Liver (tissue), 9 donors: ENCODE data around the gene RXFP3. TPM values are rescaled to one million over a fixed set of nuclear protein-coding genes. Genes with fewer than 3 reads are reported as not detected.

Experiments used
- DNase-seq: peaks from one replicate; pipeline ENCODE4 v3.0.0-alpha.2; 2017; ENCODE audit warnings: low spot score
- H3K27ac ChIP-seq, 2 donors: one replicate each; pipeline ENCODE4 v1.7.0; 2013; ENCODE audit warnings: inconsistent platforms in 2 of 2, low read length in 2 of 2, control low read depth in 1 of 2, low read depth in 1 of 2, mild to moderate bottlenecking in 1 of 2
- H3K27me3 ChIP-seq, 4 donors: one replicate each; pipeline versions ENCODE4 v1.6.1 to v1.7.0; 2013; ENCODE audit warnings: low read length in 3 of 4, inconsistent platforms in 1 of 4, mild to moderate bottlenecking in 1 of 4, moderate library complexity in 1 of 4; ENCODE audit not compliant: control insufficient read depth in 4 of 4, insufficient read depth in 4 of 4
- H3K36me3 ChIP-seq, 4 donors: one replicate each; pipeline versions ENCODE4 v1.6.1 to v1.7.0; 2013; ENCODE audit warnings: low read length in 3 of 4, mild to moderate bottlenecking in 3 of 4, low read depth in 1 of 4, moderate library complexity in 1 of 4; ENCODE audit not compliant: control insufficient read depth in 4 of 4, insufficient read depth in 3 of 4
- H3K4me1 ChIP-seq, 4 donors: one replicate each; pipeline versions ENCODE4 v1.6.1 to v1.7.0; 2013; ENCODE audit warnings: low read length in 3 of 4, mild to moderate bottlenecking in 3 of 4, moderate library complexity in 1 of 4; ENCODE audit not compliant: control insufficient read depth in 4 of 4, insufficient read depth in 4 of 4
- H3K4me3 ChIP-seq, 3 donors: one replicate each; pipeline versions ENCODE4 v1.6.1 to v1.7.0; 2013; ENCODE audit warnings: low read length in 3 of 3, control low read depth in 1 of 3, low read depth in 1 of 3, mild to moderate bottlenecking in 1 of 3
- H3K9ac ChIP-seq, 2 donors: one replicate each; pipeline ENCODE4 v1.7.0; 2013; ENCODE audit warnings: low read length in 2 of 2, mild to moderate bottlenecking in 2 of 2, moderate library complexity in 2 of 2, control low read depth in 1 of 2, low read depth in 1 of 2
- H3K9me3 ChIP-seq, 4 donors: one replicate each; pipeline versions ENCODE4 v1.6.1 to v1.7.0; 2013; ENCODE audit warnings: low read length in 3 of 4; ENCODE audit not compliant: control insufficient read depth in 4 of 4
- EGR1 ChIP-seq, 2 donors: IDR thresholded peaks; 2 replicates each; pipeline ENCODE4 v1.6.1; 2016 to 2018; ENCODE audit warnings: antibody characterized with exemption in 2 of 2, low read depth in 2 of 2
- FOXA2 ChIP-seq: IDR thresholded peaks from 2 replicates; pipeline ENCODE4 v1.6.1; 2016; ENCODE audit warnings: antibody characterized with exemption
- HNF4A ChIP-seq, 2 donors: conservative IDR thresholded peaks; 2 replicates each; pipeline ENCODE4 v1.6.1; 2016; ENCODE audit warnings: antibody characterized with exemption in 2 of 2, mild to moderate bottlenecking in 2 of 2
- HNF4G ChIP-seq: IDR thresholded peaks from 2 replicates; pipeline ENCODE4 v1.6.1; 2016; ENCODE audit warnings: antibody characterized with exemption
- JUND ChIP-seq, 2 donors: IDR thresholded peaks; 2 replicates each; pipeline ENCODE4 v1.6.1; 2016; ENCODE audit warnings: antibody characterized with exemption in 2 of 2
- MAX ChIP-seq: IDR thresholded peaks from 2 replicates; pipeline ENCODE4 v1.6.1; 2016; ENCODE audit warnings: antibody characterized with exemption
- NR2F2 ChIP-seq: IDR thresholded peaks from 2 replicates; pipeline ENCODE4 v1.6.1; 2016; ENCODE audit warnings: antibody characterized with exemption
- RAD21 ChIP-seq, 2 donors: IDR thresholded peaks; 2 replicates each; pipeline ENCODE4 v1.6.1; 2016; ENCODE audit warnings: antibody characterized with exemption in 2 of 2, mild to moderate bottlenecking in 2 of 2
- RXRA ChIP-seq, 2 donors: IDR thresholded peaks; 2 replicates each; pipeline ENCODE4 v1.6.1; 2017 to 2018; ENCODE audit warnings: antibody characterized with exemption in 2 of 2, mild to moderate bottlenecking in 1 of 2
- SP1 ChIP-seq: IDR thresholded peaks from 2 replicates; pipeline ENCODE4 v1.6.1; 2018; ENCODE audit warnings: antibody characterized with exemption, mild to moderate bottlenecking
- TAF1 ChIP-seq: conservative IDR thresholded peaks from 2 replicates; pipeline ENCODE4 v1.6.1; 2016; ENCODE audit warnings: antibody characterized with exemption, mild to moderate bottlenecking
- YY1 ChIP-seq: IDR thresholded peaks from 2 replicates; pipeline ENCODE4 v1.6.1; 2016; ENCODE audit warnings: antibody characterized with exemption, mild to moderate bottlenecking
- WGBS: extraction: QIAGEN DNeasy Blood & Tissue Kit; methylation state at CpG from one replicate; pipeline ENCODE4 v1.1.7; 2013; 5-methylcytosine and 5-hydroxymethylcytosine counted together
- polyA plus RNA-seq, 2 donors: library from polyadenylated mRNA; stranded (reverse) in 1 of 2; unstranded in 1 of 2; fragments of 200-250 nt in 1 of 2; fragments of >200 nt in 1 of 2; fragmentation: Nextera tagmentation in 1 of 2; extraction: Ambion mirVana in 1 of 2; gene quantifications; one replicate each; pipeline versions ENCODE4 v1.2.1 to v1.2.3, GENCODE V29; 2013 to 2015
- total RNA-seq, 2 donors: library from RNA; depleted of rRNA; stranded (reverse); fragments of >200 nt; gene quantifications; one replicate each; pipeline ENCODE4 v1.2.3, GENCODE V29; 2014
- TF ChIP-seq, protein P1 (sequence below): IDR thresholded peaks from 2 replicates; pipeline ENCODE4 v1.6.1; 2016; ENCODE audit warnings: antibody characterized with exemption
- TF ChIP-seq, protein P2 (sequence below): IDR thresholded peaks from 2 replicates; pipeline ENCODE4 v1.6.1; 2016; ENCODE audit warnings: antibody characterized with exemption
- TF ChIP-seq, protein P3 (sequence below): IDR thresholded peaks from 2 replicates; pipeline ENCODE4 v1.6.1; 2016; ENCODE audit warnings: antibody characterized with exemption, mild to moderate bottlenecking
- donor health status: healthy.
- donor health status: healthy.
- donor health status: healthy.
- donor health status: healthy.
- donor health status: healthy.

Gene RXFP3
- total and polyA plus RNA-seq, 4 donors = not detected

GRCh38 chr5:33888587-33888986, 47.6 kb upstream of the RXFP3 start:
- Histone ChIP-seq H3K9ac (no peak overlapping the region), H3K36me3 (no peaks in the 10 kb centered on the region), H3K4me3 (no peak overlapping the region), H3K27ac (no peak overlapping the region), H3K9me3 (peaks cover 0 to 4% (median 0%) of the 10 kb centered on the region in 4 donors), H3K4me1 (peaks cover 0 to 4% (median 0%) of the 10 kb centered on the region in 4 donors), H3K27me3 (peaks cover 0 to 12% (median 2%) of the 10 kb centered on the region in 4 donors)
- peak; percentile 75 for TF ChIP-seq NR2F2
- TF ChIP-seq RXRA (IDR thresholded peaks at IDR 0.05) = peak; percentile 31 to 47
- TF ChIP-seq, protein P1, sequence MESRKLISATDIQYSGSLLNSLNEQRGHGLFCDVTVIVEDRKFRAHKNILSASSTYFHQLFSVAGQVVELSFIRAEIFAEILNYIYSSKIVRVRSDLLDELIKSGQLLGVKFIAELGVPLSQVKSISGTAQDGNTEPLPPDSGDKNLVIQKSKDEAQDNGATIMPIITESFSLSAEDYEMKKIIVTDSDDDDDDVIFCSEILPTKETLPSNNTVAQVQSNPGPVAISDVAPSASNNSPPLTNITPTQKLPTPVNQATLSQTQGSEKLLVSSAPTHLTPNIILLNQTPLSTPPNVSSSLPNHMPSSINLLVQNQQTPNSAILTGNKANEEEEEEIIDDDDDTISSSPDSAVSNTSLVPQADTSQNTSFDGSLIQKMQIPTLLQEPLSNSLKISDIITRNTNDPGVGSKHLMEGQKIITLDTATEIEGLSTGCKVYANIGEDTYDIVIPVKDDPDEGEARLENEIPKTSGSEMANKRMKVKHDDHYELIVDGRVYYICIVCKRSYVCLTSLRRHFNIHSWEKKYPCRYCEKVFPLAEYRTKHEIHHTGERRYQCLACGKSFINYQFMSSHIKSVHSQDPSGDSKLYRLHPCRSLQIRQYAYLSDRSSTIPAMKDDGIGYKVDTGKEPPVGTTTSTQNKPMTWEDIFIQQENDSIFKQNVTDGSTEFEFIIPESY = no peak
- no peak for TF ChIP-seq TAF1
- DNase-seq = no peak
- 30% methylated on average over 4 of the region's 4 CpGs for WGBS

GRCh38 chr5:33890131-33891032, 45.8 kb upstream of the RXFP3 start:
- H3K9ac ChIP-seq = no peak overlapping the region
- TF ChIP-seq EGR1 (IDR thresholded peaks at IDR 0.05; ENCODE audit: low read depth in 2 of 2) (no peak), RAD21 (IDR thresholded peaks at IDR 0.05) (no peak), YY1 (no peak), RXRA (IDR thresholded peaks at IDR 0.05) (no peak), TAF1 (no peak)
- TF ChIP-seq, protein P1 = no peak
- TF ChIP-seq, protein P2, sequence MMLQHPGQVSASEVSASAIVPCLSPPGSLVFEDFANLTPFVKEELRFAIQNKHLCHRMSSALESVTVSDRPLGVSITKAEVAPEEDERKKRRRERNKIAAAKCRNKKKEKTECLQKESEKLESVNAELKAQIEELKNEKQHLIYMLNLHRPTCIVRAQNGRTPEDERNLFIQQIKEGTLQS = no peak
- H3K36me3 ChIP-seq = no peaks in the 10 kb centered on the region
- no peak for DNase-seq
- peaks cover 0 to 4% (median 0%) of the 10 kb centered on the region in 4 donors for H3K4me1 ChIP-seq
- 30% methylated on average over 12 of the region's 12 CpGs for WGBS
- peak overlapping the region in 2 of 3 donors; percentile 14 to 22 for H3K4me3 ChIP-seq
- H3K9me3 ChIP-seq = peaks cover 0 to 8% (median 0%) of the 10 kb centered on the region in 4 donors
- H3K27me3 ChIP-seq = peaks cover 0 to 7% (median 2%) of the 10 kb centered on the region in 4 donors
- H3K27ac ChIP-seq = peak overlapping the region in 1 of 2 donors; percentile 50

- no peak for DNase-seq
- Histone ChIP-seq H3K4me1 (peaks cover 0 to 3% (median 0%) of the 10 kb centered on the region in 4 donors), H3K27ac (no peak overlapping the region), H3K9ac (no peak overlapping the region), H3K9me3 (peaks cover 0 to 8% (median 0%) of the 10 kb centered on the region in 4 donors), H3K27me3 (peaks cover 0 to 7% (median 2%) of the 10 kb centered on the region in 4 donors), H3K36me3 (no peaks in the 10 kb centered on the region), H3K4me3 (peak overlapping the region in 2 of 3 donors; percentile 14 to 33)
- WGBS = 19% methylated on average over 6 of the region's 6 CpGs
- TF ChIP-seq FOXA2 = no peak
- TF ChIP-seq, protein P1 = no peak
- no peak for TF ChIP-seq RAD21 (IDR thresholded peaks at IDR 0.05)
- TF ChIP-seq, protein P2 = no peak
- TF ChIP-seq TAF1 = no peak
- TF ChIP-seq JUND (IDR thresholded peaks at IDR 0.05) = no peak
- TF ChIP-seq SP1 = no peak
- no peak for TF ChIP-seq NR2F2
- no peak for TF ChIP-seq HNF4A (conservative IDR thresholded peaks at IDR 0.05)
- no peak for TF ChIP-seq MAX
- TF ChIP-seq, protein P3, sequence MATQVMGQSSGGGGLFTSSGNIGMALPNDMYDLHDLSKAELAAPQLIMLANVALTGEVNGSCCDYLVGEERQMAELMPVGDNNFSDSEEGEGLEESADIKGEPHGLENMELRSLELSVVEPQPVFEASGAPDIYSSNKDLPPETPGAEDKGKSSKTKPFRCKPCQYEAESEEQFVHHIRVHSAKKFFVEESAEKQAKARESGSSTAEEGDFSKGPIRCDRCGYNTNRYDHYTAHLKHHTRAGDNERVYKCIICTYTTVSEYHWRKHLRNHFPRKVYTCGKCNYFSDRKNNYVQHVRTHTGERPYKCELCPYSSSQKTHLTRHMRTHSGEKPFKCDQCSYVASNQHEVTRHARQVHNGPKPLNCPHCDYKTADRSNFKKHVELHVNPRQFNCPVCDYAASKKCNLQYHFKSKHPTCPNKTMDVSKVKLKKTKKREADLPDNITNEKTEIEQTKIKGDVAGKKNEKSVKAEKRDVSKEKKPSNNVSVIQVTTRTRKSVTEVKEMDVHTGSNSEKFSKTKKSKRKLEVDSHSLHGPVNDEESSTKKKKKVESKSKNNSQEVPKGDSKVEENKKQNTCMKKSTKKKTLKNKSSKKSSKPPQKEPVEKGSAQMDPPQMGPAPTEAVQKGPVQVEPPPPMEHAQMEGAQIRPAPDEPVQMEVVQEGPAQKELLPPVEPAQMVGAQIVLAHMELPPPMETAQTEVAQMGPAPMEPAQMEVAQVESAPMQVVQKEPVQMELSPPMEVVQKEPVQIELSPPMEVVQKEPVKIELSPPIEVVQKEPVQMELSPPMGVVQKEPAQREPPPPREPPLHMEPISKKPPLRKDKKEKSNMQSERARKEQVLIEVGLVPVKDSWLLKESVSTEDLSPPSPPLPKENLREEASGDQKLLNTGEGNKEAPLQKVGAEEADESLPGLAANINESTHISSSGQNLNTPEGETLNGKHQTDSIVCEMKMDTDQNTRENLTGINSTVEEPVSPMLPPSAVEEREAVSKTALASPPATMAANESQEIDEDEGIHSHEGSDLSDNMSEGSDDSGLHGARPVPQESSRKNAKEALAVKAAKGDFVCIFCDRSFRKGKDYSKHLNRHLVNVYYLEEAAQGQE = no peak
- no peak for TF ChIP-seq YY1
- TF ChIP-seq HNF4G = no peak
Observed at GRCh38 chr5:33891446-33891787, 44.8 kb upstream of the RXFP3 start.
